ENCODE measurements around the gene ROBO1.

The ROBO1 gene

GRCh38 chr3:79081335-79081734 lies 686.5 kb downstream of the ROBO1 start:
- DNase-seq (ENCODE audit: low read depth, low spot score) = no peak

- DNase-seq (ENCODE audit: low read depth, low spot score) = no peak
Measured at GRCh38 chr3:79074558-79074957, 693.2 kb downstream of the ROBO1 start.

DNA sequence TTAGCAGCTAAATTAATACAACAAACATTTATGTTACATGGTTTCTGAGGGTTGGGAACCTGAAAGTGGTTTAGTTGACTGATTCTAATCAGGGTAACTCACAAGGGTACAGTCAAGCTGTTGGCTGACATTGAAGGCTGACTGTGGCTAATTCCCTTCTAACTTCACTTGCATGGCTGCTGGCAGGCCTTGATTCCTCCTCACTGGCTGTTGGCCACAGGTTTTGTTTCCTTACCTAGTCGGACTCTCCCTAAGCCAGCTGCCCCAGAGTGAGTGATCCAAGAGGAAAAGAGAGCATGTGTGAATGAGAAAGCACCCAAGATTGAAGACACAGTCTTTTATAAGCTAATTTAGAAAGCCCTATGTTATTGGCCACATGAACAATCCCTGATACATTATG lies 700.1 kb downstream of the ROBO1 start:
- DNase-seq (ENCODE audit: low read depth, low spot score) = no peak

- DNase-seq (ENCODE audit: low read depth, low spot score) = no peak
Measured at GRCh38 chr3:79066481-79066880, 701.3 kb downstream of the ROBO1 start.

DNA sequence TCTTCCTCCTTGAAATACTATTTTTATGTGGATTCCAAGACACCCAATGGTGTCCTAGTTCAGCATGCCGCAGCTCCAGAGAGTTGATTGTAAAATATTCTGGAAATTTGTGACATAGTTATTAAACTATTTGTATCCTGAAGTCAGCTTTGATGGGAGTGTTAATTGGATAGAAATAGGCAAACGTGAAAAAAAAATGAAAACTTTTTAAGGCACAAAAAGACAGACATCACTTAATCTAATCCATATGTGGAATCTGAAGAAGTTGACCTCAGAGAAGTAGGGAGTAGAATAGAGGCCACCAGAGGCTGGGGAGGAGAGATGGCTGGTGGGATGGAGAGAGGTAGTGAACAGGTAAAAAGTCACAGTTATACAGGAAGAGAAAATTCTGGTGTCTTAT lies 704.2 kb downstream of the ROBO1 start:
- DNase-seq (ENCODE audit: low read depth, low spot score) = no peak

GRCh38 chr3:79057756-79058155 lies 710.0 kb downstream of the ROBO1 start:
- no peak for DNase-seq (ENCODE audit: low read depth, low spot score)

- DNase-seq (ENCODE audit: low read depth, low spot score) = no peak
Measured at GRCh38 chr3:79056498-79056897, 711.3 kb downstream of the ROBO1 start.

- DNase-seq (ENCODE audit: low read depth, low spot score) = no peak
Measured at GRCh38 chr3:79052054-79052681, 715.6 kb downstream of the ROBO1 start.

DNA sequence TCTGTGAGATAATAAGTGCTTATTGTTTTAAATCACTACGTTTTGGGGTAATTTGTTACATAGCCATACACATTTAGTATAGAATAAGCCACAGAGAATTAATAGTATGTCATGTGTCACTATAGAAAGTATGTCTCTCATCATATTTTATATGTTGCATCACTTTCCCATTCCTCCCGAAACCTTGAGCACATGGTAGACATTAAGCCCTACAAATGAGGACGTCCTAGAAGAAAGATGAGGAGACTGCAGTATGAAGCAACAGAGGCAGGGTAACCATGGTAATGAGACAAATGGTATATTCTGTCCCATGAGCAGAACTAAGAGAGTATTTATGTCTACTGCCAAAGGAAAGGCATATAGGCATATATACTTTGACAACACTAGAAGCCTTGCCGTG lies 720.2 kb downstream of the ROBO1 start:
- no peak for DNase-seq (ENCODE audit: low read depth, low spot score)

GRCh38 chr3:79041621-79042020 lies 726.2 kb downstream of the ROBO1 start:
- no peak for DNase-seq (ENCODE audit: low read depth, low spot score)

DNA sequence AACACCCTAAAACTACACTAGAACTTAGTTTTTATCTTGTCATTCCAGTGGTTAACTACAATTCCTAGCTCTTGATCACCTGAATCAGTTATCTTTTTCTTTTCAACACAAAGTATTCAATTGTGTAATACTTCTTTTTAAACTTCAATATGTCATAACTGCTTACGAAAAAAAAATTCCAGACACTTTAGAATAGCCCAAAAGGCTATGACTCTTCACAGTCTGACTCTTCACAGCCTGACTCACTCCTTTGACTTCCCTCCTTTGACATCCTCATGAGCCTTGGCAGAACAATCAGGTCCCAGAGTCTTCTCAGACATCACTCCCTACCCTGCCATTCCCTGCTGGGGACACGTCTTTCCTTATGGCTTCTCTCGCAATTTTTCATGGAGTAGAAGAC lies 727.1 kb downstream of the ROBO1 start:
- DNase-seq (ENCODE audit: low read depth, low spot score) = no peak

GRCh38 chr3:79040091-79040490 lies 727.7 kb downstream of the ROBO1 start:
- DNase-seq (ENCODE audit: low read depth, low spot score) = no peak

- no peak for DNase-seq (ENCODE audit: low read depth, low spot score)
Measured at GRCh38 chr3:79039192-79039591, 728.6 kb downstream of the ROBO1 start.

GRCh38 chr3:79038636-79039035 lies 729.2 kb downstream of the ROBO1 start:
- no peak for DNase-seq (ENCODE audit: low read depth, low spot score)

DNA sequence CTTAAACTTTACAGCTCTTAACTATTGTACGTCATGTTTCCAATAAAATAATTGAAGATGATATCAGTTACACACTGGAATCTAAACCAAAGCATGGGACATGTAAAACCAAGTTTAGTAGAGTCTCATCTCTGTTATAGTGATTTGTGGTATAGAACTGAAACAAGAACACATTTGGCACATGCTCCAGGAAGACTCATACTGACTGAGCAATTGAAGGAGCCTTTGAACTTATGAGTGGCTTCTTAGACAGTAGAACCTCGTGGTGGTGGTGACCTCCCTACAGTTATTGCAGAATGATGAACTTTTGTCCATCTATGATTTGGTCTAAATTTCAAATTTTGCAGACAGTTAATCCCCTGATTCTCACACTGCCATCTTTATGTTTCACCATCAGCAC lies 729.7 kb downstream of the ROBO1 start:
- DNase-seq (ENCODE audit: low read depth, low spot score) = no peak

DNA sequence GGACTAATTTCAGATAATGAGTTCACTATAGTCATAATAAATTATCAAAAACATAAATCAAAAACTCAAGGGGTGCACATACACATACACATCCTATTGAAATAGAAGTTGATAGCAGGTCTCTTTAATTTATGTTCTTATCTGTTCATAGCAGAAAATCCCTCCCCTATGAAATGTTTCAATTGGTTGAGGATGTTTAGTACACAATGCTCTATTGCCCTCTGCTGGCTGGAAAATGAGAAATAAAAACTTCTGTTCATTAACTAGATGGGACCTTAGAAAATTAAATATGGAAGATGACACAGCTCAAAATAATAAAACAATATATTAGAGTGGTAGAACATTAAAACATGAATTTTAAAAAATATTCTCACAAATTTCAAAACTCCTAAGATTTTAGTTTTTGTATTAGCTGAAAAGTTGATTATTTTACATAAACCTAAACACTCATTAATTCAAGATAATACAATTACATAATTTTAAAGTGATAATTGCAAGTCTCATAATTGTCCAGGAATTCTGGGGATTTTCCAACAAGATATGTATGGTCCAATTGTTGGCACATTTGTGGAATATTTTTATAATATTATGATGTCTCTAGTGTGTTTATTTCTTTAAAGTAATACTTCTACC lies 735.0 kb downstream of the ROBO1 start:
- no peak for DNase-seq (ENCODE audit: low read depth, low spot score)

GRCh38 chr3:79030157-79030556 lies 737.6 kb downstream of the ROBO1 start:
- no peak for DNase-seq (ENCODE audit: low read depth, low spot score)

DNA sequence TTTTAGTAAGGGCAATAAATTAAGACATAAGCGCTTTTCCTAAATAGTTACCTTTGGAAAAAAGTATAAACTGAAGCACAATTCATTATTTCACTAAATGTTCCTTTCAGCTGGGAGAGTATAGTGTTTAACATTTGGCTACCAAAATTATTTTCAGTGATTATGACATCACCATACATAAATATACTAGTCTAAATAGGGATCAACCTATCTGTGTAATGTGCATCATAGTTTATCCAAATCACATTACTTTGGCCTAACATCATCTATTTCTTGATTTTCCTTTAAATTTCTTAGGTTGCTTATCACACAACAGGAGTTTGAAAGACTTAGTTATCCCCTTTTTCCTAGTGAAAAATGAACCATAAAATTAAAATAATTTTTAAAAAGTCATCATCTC lies 738.9 kb downstream of the ROBO1 start:
- DNase-seq (ENCODE audit: low read depth, low spot score) = no peak

- no peak for DNase-seq (ENCODE audit: low read depth, low spot score)
Measured at GRCh38 chr3:79027593-79027992, 740.2 kb downstream of the ROBO1 start.

- DNase-seq (ENCODE audit: low read depth, low spot score) = no peak
Measured at GRCh38 chr3:79019924-79020173, 747.9 kb downstream of the ROBO1 start.

- DNase-seq (ENCODE audit: low read depth, low spot score) = peak; percentile 84
Measured at GRCh38 chr3:79019137-79019923, 748.5 kb downstream of the ROBO1 start.

DNA sequence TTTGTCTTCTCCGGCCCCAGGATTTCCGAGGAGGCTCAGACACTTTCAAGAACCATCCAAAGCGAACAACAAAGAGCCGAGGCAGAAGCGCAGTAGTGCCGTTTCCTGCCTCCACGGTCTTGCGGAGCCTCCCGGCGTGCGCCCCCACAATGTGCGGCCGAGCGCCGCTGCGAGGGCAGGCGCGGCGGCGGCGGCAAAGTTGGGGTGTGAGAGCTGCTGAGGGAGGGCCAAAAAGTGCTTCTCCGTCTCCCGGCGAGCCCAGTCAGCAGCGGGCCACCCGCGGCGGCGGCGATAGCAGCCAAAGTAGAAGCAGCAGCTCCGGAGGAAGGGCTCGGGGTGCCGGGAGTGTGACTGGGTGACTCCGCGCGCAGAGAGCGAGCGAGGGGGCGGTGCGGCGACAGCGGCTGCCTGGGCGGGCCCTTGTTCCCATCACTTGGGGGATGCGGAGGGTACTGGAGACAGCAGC lies 749.1 kb downstream of the ROBO1 start:
- DNase-seq (ENCODE audit: low read depth, low spot score) = no peak

DNA sequence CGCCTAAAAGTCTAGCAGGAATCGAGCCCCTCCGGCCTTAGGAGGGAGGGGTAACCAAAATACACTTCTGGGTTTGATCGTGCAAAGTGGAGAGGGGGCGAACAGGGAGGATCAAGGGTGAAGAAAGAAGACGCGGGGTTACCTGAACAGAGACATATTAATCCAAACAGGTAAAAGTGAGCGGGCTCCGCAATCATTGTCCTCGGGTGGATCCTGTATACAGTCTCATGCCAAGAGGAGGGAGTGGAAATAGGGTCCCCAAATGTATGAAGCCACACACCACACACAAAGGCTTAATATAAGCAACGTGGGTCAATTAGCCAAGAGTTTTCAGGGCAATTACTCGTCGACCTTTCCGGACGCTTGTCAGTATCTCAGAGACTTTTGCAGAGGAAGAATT lies 749.5 kb downstream of the ROBO1 start:
- DNase-seq (ENCODE audit: low read depth, low spot score) = no peak
